Liver (tissue), 9 donors: ENCODE measurements around the gene IGF1R. TPM values are rescaled to one million over a fixed set of nuclear protein-coding genes. Genes with fewer than 3 reads are reported as not detected.

Source experiments
- DNase-seq: peaks from one replicate; pipeline ENCODE4 v3.0.0-alpha.2; 2017; ENCODE audit warnings: low spot score
- H3K27ac ChIP-seq, 2 donors: one replicate each; pipeline ENCODE4 v1.7.0; 2013; ENCODE audit warnings: inconsistent platforms in 2 of 2, low read length in 2 of 2, control low read depth in 1 of 2, low read depth in 1 of 2, mild to moderate bottlenecking in 1 of 2
- H3K27me3 ChIP-seq, 4 donors: one replicate each; pipeline versions ENCODE4 v1.6.1 to v1.7.0; 2013; ENCODE audit warnings: low read length in 3 of 4, inconsistent platforms in 1 of 4, mild to moderate bottlenecking in 1 of 4, moderate library complexity in 1 of 4; ENCODE audit not compliant: control insufficient read depth in 4 of 4, insufficient read depth in 4 of 4
- H3K36me3 ChIP-seq, 4 donors: one replicate each; pipeline versions ENCODE4 v1.6.1 to v1.7.0; 2013; ENCODE audit warnings: low read length in 3 of 4, mild to moderate bottlenecking in 3 of 4, low read depth in 1 of 4, moderate library complexity in 1 of 4; ENCODE audit not compliant: control insufficient read depth in 4 of 4, insufficient read depth in 3 of 4
- H3K4me1 ChIP-seq, 4 donors: one replicate each; pipeline versions ENCODE4 v1.6.1 to v1.7.0; 2013; ENCODE audit warnings: low read length in 3 of 4, mild to moderate bottlenecking in 3 of 4, moderate library complexity in 1 of 4; ENCODE audit not compliant: control insufficient read depth in 4 of 4, insufficient read depth in 4 of 4
- H3K4me3 ChIP-seq, 3 donors: one replicate each; pipeline versions ENCODE4 v1.6.1 to v1.7.0; 2013; ENCODE audit warnings: low read length in 3 of 3, control low read depth in 1 of 3, low read depth in 1 of 3, mild to moderate bottlenecking in 1 of 3
- H3K9ac ChIP-seq, 2 donors: one replicate each; pipeline ENCODE4 v1.7.0; 2013; ENCODE audit warnings: low read length in 2 of 2, mild to moderate bottlenecking in 2 of 2, moderate library complexity in 2 of 2, control low read depth in 1 of 2, low read depth in 1 of 2
- H3K9me3 ChIP-seq, 4 donors: one replicate each; pipeline versions ENCODE4 v1.6.1 to v1.7.0; 2013; ENCODE audit warnings: low read length in 3 of 4; ENCODE audit not compliant: control insufficient read depth in 4 of 4
- ATF3 ChIP-seq: IDR thresholded peaks from 2 replicates; pipeline ENCODE4 v1.6.1; 2016; ENCODE audit warnings: antibody characterized with exemption
- CTCF ChIP-seq: fragments of 150-350 bp; IDR thresholded peaks from 2 replicates; pipeline ENCODE4 v1.5.1; 2017; ENCODE audit warnings: improper control_type of control experiment, low read depth, low read length; ENCODE audit not compliant: missing input control
- EGR1 ChIP-seq, 2 donors: IDR thresholded peaks; 2 replicates each; pipeline ENCODE4 v1.6.1; 2016 to 2018; ENCODE audit warnings: antibody characterized with exemption in 2 of 2, low read depth in 2 of 2
- FOXA1 ChIP-seq: IDR thresholded peaks from 2 replicates; pipeline ENCODE4 v1.6.1; 2016; ENCODE audit warnings: antibody characterized with exemption
- FOXA2 ChIP-seq: IDR thresholded peaks from 2 replicates; pipeline ENCODE4 v1.6.1; 2016; ENCODE audit warnings: antibody characterized with exemption
- HNF4G ChIP-seq: IDR thresholded peaks from 2 replicates; pipeline ENCODE4 v1.6.1; 2016; ENCODE audit warnings: antibody characterized with exemption
- MAX ChIP-seq: IDR thresholded peaks from 2 replicates; pipeline ENCODE4 v1.6.1; 2016; ENCODE audit warnings: antibody characterized with exemption
- NR2F2 ChIP-seq: IDR thresholded peaks from 2 replicates; pipeline ENCODE4 v1.6.1; 2016; ENCODE audit warnings: antibody characterized with exemption
- RAD21 ChIP-seq, 2 donors: IDR thresholded peaks; 2 replicates each; pipeline ENCODE4 v1.6.1; 2016; ENCODE audit warnings: antibody characterized with exemption in 2 of 2, mild to moderate bottlenecking in 2 of 2
- REST ChIP-seq: IDR thresholded peaks from 2 replicates; pipeline ENCODE4 v1.6.1; 2016; ENCODE audit warnings: antibody characterized with exemption, mild to moderate bottlenecking
- RXRA ChIP-seq, 2 donors: IDR thresholded peaks; 2 replicates each; pipeline ENCODE4 v1.6.1; 2017 to 2018; ENCODE audit warnings: antibody characterized with exemption in 2 of 2, mild to moderate bottlenecking in 1 of 2
- SP1 ChIP-seq: IDR thresholded peaks from 2 replicates; pipeline ENCODE4 v1.6.1; 2018; ENCODE audit warnings: antibody characterized with exemption, mild to moderate bottlenecking
- TAF1 ChIP-seq: conservative IDR thresholded peaks from 2 replicates; pipeline ENCODE4 v1.6.1; 2016; ENCODE audit warnings: antibody characterized with exemption, mild to moderate bottlenecking
- YY1 ChIP-seq: IDR thresholded peaks from 2 replicates; pipeline ENCODE4 v1.6.1; 2016; ENCODE audit warnings: antibody characterized with exemption, mild to moderate bottlenecking
- ZBTB33 ChIP-seq: IDR thresholded peaks from 2 replicates; pipeline ENCODE4 v1.6.1; 2016; ENCODE audit warnings: antibody characterized with exemption
- WGBS: extraction: QIAGEN DNeasy Blood & Tissue Kit; methylation state at CpG from one replicate; pipeline ENCODE4 v1.1.7; 2013; 5-methylcytosine and 5-hydroxymethylcytosine counted together
- polyA plus RNA-seq, 2 donors: library from polyadenylated mRNA; stranded (reverse) in 1 of 2; unstranded in 1 of 2; fragments of 200-250 nt in 1 of 2; fragments of >200 nt in 1 of 2; fragmentation: Nextera tagmentation in 1 of 2; extraction: Ambion mirVana in 1 of 2; gene quantifications; one replicate each; pipeline versions ENCODE4 v1.2.1 to v1.2.3, GENCODE V29; 2013 to 2015
- total RNA-seq, 2 donors: library from RNA; depleted of rRNA; stranded (reverse); fragments of >200 nt; gene quantifications; one replicate each; pipeline ENCODE4 v1.2.3, GENCODE V29; 2014
- donor health status: healthy.
- donor health status: healthy.
- donor health status: healthy.
- donor health status: healthy.
- donor health status: healthy.

IGF1R gene
- total and polyA plus RNA-seq, 4 donors = 0.69 to 10.3 (median 3.2) TPM

- no peak overlapping the region for H3K27ac ChIP-seq
- H3K4me3 ChIP-seq = no peak overlapping the region
- H3K27me3 ChIP-seq = peaks cover 0 to 3% (median 0%) of the 10 kb centered on the region in 4 donors
- DNase-seq = no peak
- H3K4me1 ChIP-seq = peaks cover 0 to 3% (median 1%) of the 10 kb centered on the region in 4 donors
- 90% methylated on average over 8 of the region's 8 CpGs for WGBS
- no peak overlapping the region for H3K9ac ChIP-seq
- H3K36me3 ChIP-seq = no peaks in the 10 kb centered on the region
- TF ChIP-seq NR2F2 (no peak), MAX (no peak), ZBTB33 (no peak)
- no peaks in the 10 kb centered on the region for H3K9me3 ChIP-seq
These were observed 73.9 kb downstream of the IGF1R start for GRCh38 chr15:98722209-98722608.

- H3K4me3 ChIP-seq = no peak overlapping the region
- H3K4me1 ChIP-seq = peaks cover 0 to 3% (median 1%) of the 10 kb centered on the region in 4 donors
- H3K9me3 ChIP-seq = no peaks in the 10 kb centered on the region
- no peaks in the 10 kb centered on the region for H3K36me3 ChIP-seq
- no peak overlapping the region for H3K9ac ChIP-seq
- TF ChIP-seq ZBTB33 = no peak
- TF ChIP-seq ATF3 = no peak
- no peak for TF ChIP-seq FOXA1
- no peak for TF ChIP-seq EGR1 (IDR thresholded peaks at IDR 0.05; ENCODE audit: low read depth in 2 of 2)
- TF ChIP-seq RXRA (IDR thresholded peaks at IDR 0.05) = no peak
- no peak for TF ChIP-seq SP1
- no peak for TF ChIP-seq RAD21 (IDR thresholded peaks at IDR 0.05)
- no peak for TF ChIP-seq REST
- TF ChIP-seq CTCF = no peak
- TF ChIP-seq FOXA2 = no peak
- TF ChIP-seq TAF1 = no peak
- TF ChIP-seq YY1 = no peak
- TF ChIP-seq MAX = no peak
- no peak for TF ChIP-seq HNF4G
- peaks cover 0 to 3% (median 0%) of the 10 kb centered on the region in 4 donors for H3K27me3 ChIP-seq
- DNase-seq = no peak
- 89% methylated on average over 3 of the region's 3 CpGs for WGBS
- no peak overlapping the region for H3K27ac ChIP-seq
These were observed 74.3 kb downstream of the IGF1R start for GRCh38 chr15:98722645-98723044.
